ENCODE data around the gene CIB4. TPM values are rescaled to one million over a fixed set of nuclear protein-coding genes. Genes with fewer than 3 reads are reported as not detected.

The CIB4 gene
- total and polyA plus RNA-seq, 2 donors (not counting 1 experiment from before 2014, with no cell fraction given): not detected

DNA sequence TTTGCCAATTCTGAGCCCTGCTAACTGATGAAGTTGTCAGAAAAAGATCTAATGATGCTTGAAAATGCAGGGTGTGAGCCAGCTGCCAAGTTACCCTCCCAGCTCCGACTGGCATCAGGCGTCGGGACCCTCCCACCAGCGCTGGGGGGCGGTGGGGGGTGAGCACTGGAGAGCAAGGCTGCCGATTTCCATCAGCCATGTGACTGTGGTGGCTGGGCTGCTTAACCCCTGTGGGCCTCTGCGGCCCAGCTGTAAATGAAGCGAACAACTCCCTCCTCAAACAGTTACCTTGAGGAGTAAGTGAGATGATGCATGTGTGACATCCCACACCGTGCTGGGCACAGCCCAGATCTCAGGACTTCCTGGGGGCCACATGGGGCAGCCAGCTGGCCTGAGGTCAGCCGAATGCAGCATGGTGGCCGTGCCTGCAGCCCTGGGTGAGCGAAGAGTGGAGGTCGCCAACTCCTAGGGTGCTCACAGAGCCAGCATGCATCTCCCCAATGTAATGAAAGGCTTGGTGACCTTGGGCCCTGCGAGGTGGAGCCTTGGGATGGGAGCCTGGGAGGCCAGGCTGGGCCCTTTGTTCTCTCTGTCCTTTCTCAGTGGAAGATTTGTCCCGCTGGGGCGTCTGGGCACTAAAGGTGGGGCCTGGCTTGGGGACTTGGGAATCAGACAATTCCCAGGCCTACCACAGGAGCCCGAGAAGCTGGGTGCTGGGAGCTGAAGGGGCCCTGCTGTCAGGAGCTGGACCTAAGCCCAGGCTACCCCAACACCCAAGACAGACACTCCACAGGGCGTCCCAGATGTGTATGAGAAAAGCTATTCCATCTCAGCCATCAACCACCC is 25.1 kb downstream of the CIB4 start:
- H3K4me1 Mint-ChIP-seq: peaks cover 3% of the 10 kb centered on the region
- Histone ChIP-seq H2AFZ (ENCODE audit: insufficient read depth, low read depth, low read length, poor library complexity, severe bottlenecking) (no peak overlapping the region), H3K9ac (ENCODE audit: low read length) (no peak overlapping the region), H3K4me3 (ENCODE audit: control extremely low read depth in 1 of 5, extremely low read depth in 1 of 5, insufficient read depth in 1 of 5, low read depth in 2 of 5, low read length in 4 of 5) (no peak overlapping the region), H3K9me3 (ENCODE audit: control extremely low read depth in 1 of 3, control insufficient read depth in 2 of 3, insufficient read depth in 1 of 3, low read length in 2 of 3) (peaks cover 0 to 4% (median 0%) of the 10 kb centered on the region in 3 donors), H4K20me1 (ENCODE audit: control insufficient read depth, insufficient read depth, low read length, poor library complexity, severe bottlenecking) (no peaks in the 10 kb centered on the region), H3K79me2 (ENCODE audit: control insufficient read depth, insufficient read depth, low read length) (no peaks in the 10 kb centered on the region), H3K36me3 (replicated peaks in 1 of 2; ENCODE audit: control extremely low read depth in 1 of 2, control insufficient read depth in 1 of 2, extremely low read depth in 1 of 2, insufficient read depth in 2 of 2, low read length in 1 of 2) (no peaks in the 10 kb centered on the region), H3K4me2 (replicated peaks; ENCODE audit: low read depth, low read length, poor library complexity, severe bottlenecking) (no peak overlapping the region), H3K27me3 (replicated peaks in 1 of 4; ENCODE audit: control extremely low read depth in 1 of 4, control insufficient read depth in 3 of 4, insufficient read depth in 4 of 4, low read length in 3 of 4) (peaks cover 0 to 14% (median under 1%) of the 10 kb centered on the region in 4 experiments), H3K4me1 (ENCODE audit: control insufficient read depth in 2 of 2, insufficient read depth in 2 of 2, low read length in 2 of 2) (peaks cover 4 to 6% of the 10 kb centered on the region in 2 donors), H3K27ac (ENCODE audit: low read length in 2 of 2) (no peak overlapping the region)
- intact Hi-C loops (cut with micrococcal nuclease): no loop called here
- H3K9me3 Mint-ChIP-seq (ENCODE audit: insufficient read depth): no peaks in the 10 kb centered on the region
- ChIA-PET POLR2A (no interaction called here), CTCF (no interaction called here)
- DNase-seq (no peak), ATAC-seq (ENCODE audit: low read depth) (no peak)
- H3K4me3 Mint-ChIP-seq: no peak overlapping the region
- 91% methylated on average over 13 of the region's 18 CpGs for WGBS (ENCODE audit: insufficient coverage)
- no peak overlapping the region for H3K27ac Mint-ChIP-seq
- peaks cover 19% of the 10 kb centered on the region for H3K27me3 Mint-ChIP-seq
- no peak for TF ChIP-seq EZH2 (IDR thresholded peaks at IDR 0.05; ENCODE audit: borderline replicate concordance, insufficient read depth, low read depth, low read length, poor library complexity, severe bottlenecking)
- TF ChIP-seq, protein P1, sequence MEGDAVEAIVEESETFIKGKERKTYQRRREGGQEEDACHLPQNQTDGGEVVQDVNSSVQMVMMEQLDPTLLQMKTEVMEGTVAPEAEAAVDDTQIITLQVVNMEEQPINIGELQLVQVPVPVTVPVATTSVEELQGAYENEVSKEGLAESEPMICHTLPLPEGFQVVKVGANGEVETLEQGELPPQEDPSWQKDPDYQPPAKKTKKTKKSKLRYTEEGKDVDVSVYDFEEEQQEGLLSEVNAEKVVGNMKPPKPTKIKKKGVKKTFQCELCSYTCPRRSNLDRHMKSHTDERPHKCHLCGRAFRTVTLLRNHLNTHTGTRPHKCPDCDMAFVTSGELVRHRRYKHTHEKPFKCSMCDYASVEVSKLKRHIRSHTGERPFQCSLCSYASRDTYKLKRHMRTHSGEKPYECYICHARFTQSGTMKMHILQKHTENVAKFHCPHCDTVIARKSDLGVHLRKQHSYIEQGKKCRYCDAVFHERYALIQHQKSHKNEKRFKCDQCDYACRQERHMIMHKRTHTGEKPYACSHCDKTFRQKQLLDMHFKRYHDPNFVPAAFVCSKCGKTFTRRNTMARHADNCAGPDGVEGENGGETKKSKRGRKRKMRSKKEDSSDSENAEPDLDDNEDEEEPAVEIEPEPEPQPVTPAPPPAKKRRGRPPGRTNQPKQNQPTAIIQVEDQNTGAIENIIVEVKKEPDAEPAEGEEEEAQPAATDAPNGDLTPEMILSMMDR (IDR thresholded peaks at IDR 0.05): no peak

DNA sequence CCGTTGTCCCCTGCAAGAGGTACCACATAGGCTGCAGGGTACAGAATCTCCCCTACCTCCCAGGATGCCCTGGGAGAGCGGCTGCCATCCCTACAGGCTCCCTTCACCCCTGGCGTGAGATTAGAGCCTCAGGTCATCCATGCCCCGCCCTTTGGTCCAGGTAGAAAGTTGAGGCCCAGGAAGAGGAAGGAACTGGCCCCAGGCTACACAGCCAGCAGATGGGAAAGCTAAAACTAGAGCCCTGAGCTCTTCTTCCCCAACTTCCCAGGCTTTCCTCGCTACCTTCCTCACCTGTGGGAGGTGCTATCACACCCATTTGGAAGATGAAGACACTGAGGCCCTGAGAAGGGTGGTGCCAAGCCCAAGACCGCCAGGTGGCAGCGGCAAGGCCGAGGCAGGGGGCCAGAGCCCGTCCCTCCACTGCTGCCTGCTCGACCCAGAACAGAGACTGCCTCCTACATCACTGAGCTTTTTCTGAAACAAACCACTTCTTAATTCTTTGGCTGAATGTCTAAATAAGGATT is 25.8 kb downstream of the CIB4 start:
- no peak for DNase-seq
- Histone ChIP-seq H3K9ac (ENCODE audit: low read length) (no peak overlapping the region), H3K36me3 (replicated peaks in 1 of 2; ENCODE audit: control extremely low read depth in 1 of 2, control insufficient read depth in 1 of 2, extremely low read depth in 1 of 2, insufficient read depth in 2 of 2, low read length in 1 of 2) (no peaks in the 10 kb centered on the region), H2AFZ (ENCODE audit: insufficient read depth, low read depth, low read length, poor library complexity, severe bottlenecking) (no peak overlapping the region), H3K4me2 (replicated peaks; ENCODE audit: low read depth, low read length, poor library complexity, severe bottlenecking) (no peak overlapping the region), H3K79me2 (ENCODE audit: control insufficient read depth, insufficient read depth, low read length) (no peaks in the 10 kb centered on the region), H3K27me3 (replicated peaks in 1 of 4; ENCODE audit: control extremely low read depth in 1 of 4, control insufficient read depth in 3 of 4, insufficient read depth in 4 of 4, low read length in 3 of 4) (peaks cover 0 to 14% (median under 1%) of the 10 kb centered on the region in 4 experiments), H3K4me3 (ENCODE audit: control extremely low read depth in 1 of 5, extremely low read depth in 1 of 5, insufficient read depth in 1 of 5, low read depth in 2 of 5, low read length in 4 of 5) (no peak overlapping the region), H3K4me1 (ENCODE audit: control insufficient read depth in 2 of 2, insufficient read depth in 2 of 2, low read length in 2 of 2) (peaks cover 4 to 8% of the 10 kb centered on the region in 2 donors), H3K27ac (ENCODE audit: low read length in 2 of 2) (no peak overlapping the region), H4K20me1 (ENCODE audit: control insufficient read depth, insufficient read depth, low read length, poor library complexity, severe bottlenecking) (no peaks in the 10 kb centered on the region), H3K9me3 (ENCODE audit: control extremely low read depth in 1 of 3, control insufficient read depth in 2 of 3, insufficient read depth in 1 of 3, low read length in 2 of 3) (peaks cover 0 to 4% (median 0%) of the 10 kb centered on the region in 3 donors)
- Mint-ChIP-seq H3K4me3 (no peak overlapping the region), H3K27ac (no peak overlapping the region), H3K27me3 (peaks cover 19% of the 10 kb centered on the region), H3K4me1 (peaks cover 5% of the 10 kb centered on the region), H3K9me3 (ENCODE audit: insufficient read depth) (no peaks in the 10 kb centered on the region)
- ChIA-PET CTCF (no interaction called here), POLR2A (no interaction called here)
- no peak for ATAC-seq (ENCODE audit: low read depth)
- WGBS (ENCODE audit: insufficient coverage): 83% methylated on average over 3 of the region's 10 CpGs
- intact Hi-C loops (cut with micrococcal nuclease): no loop called here
- TF ChIP-seq, protein P1 (IDR thresholded peaks at IDR 0.05): no peak
- no peak for TF ChIP-seq EZH2 (IDR thresholded peaks at IDR 0.05; ENCODE audit: borderline replicate concordance, insufficient read depth, low read depth, low read length, poor library complexity, severe bottlenecking)

Measured in B cell (primary cell).